GM12878 (cell line): ENCODE results near the gene SIRT3. TPM values are rescaled to one million over a fixed set of nuclear protein-coding genes. Genes with fewer than 3 reads are reported as not detected.

Experiments used
- ATAC-seq: fragments of 200-7000 bp; cut with Tn5 transposase; 3 replicates; pipeline ENCODE4 v1.9.1; 2020; ENCODE audit warnings: mild to moderate bottlenecking, moderate library complexity
- BruUV-seq: library from RNA; stranded (reverse); fragments of 400-500 nt; replicated peaks from 2 replicates; lab custom pipeline; 2021; lab: Mats Ljungman, UMichigan
- CTCF ChIA-PET: fragments of 300-600 bp; sonication (Branson Sonifier 250); formaldehyde crosslinking; extraction: SDS; loops from one replicate; lab custom pipeline; 2021; ENCODE audit warnings: inconsistent platforms; lab: Yijun Ruan, JAX
- POLR2A ChIA-PET: fragments of 350-600 bp; formaldehyde crosslinking; extraction: SDS; loops from one replicate; lab custom pipeline; 2021; ENCODE audit warnings: inconsistent platforms; lab: Charles Lee
- RAD21 ChIA-PET: fragments of 300-600 bp; sonication (Branson Sonifier 250); formaldehyde crosslinking; loops from one replicate; lab custom pipeline; 2023; ENCODE audit warnings: antibody characterized with exemption; ENCODE audit not compliant: unreplicated experiment; lab: Charles Lee
- SMC1A ChIA-PET: fragments of 300-600 bp; sonication (Branson Sonifier 250); formaldehyde crosslinking; loops from one replicate; lab custom pipeline; 2023; ENCODE audit not compliant: unreplicated experiment, uncharacterized antibody; lab: Charles Lee
- DNase-seq: peaks from one replicate; pipeline ENCODE4 v3.0.0-alpha.2; 2011; ENCODE audit warnings: low read depth, low spot score
- FAIRE-seq: peaks from 3 replicates; lab custom pipeline; 2011; peaks lifted over from hg19 to GRCh38; lab: Jason Lieb, UNC
- H2AFZ ChIP-seq: 2 replicates; pipeline ENCODE4 v1.6.0; 2011; ENCODE audit warnings: low read depth, low read length, control low read depth; ENCODE audit not compliant: control insufficient read depth
- H3K27ac ChIP-seq: 2 replicates; pipeline ENCODE4 v1.5.1; 2011; ENCODE audit warnings: control low read depth; ENCODE audit not compliant: control insufficient read depth, insufficient read depth
- H3K27me3 ChIP-seq, 2 experiments: replicated peaks in 1 of 2; 2 replicates each; pipeline versions ENCODE4 v1.6.0 to v1.6.1; 2011; ENCODE audit warnings: low read length in 1 of 2; ENCODE audit not compliant: control insufficient read depth in 2 of 2, insufficient read depth in 2 of 2
- H3K36me3 ChIP-seq, 2 experiments: 2 replicates each; pipeline ENCODE4 v1.5.1; 2011; ENCODE audit warnings: low read length in 1 of 2; ENCODE audit not compliant: control insufficient read depth in 2 of 2, insufficient read depth in 2 of 2
- H3K4me1 ChIP-seq: 2 replicates; pipeline ENCODE4 v1.6.1; 2011; ENCODE audit warnings: mild to moderate bottlenecking, low read length, moderate library complexity, mixed read lengths; ENCODE audit not compliant: control insufficient read depth, insufficient read depth
- H3K4me2 ChIP-seq: 2 replicates; pipeline ENCODE4 v1.6.0; 2011; ENCODE audit warnings: control low read depth; ENCODE audit not compliant: control insufficient read depth, insufficient read depth
- H3K4me3 ChIP-seq: fragments of 200-600 bp; sonication (generic); 2 replicates; pipeline ENCODE4 v1.5.1; 2016
- H3K79me2 ChIP-seq: 2 replicates; pipeline ENCODE4 v1.6.0; 2011; ENCODE audit warnings: low read length; ENCODE audit not compliant: control insufficient read depth, insufficient read depth
- H3K9ac ChIP-seq: 2 replicates; pipeline ENCODE4 v1.8.0; 2011; ENCODE audit warnings: low read length, control low read depth, mixed read lengths; ENCODE audit not compliant: control insufficient read depth, insufficient read depth
- H3K9me3 ChIP-seq: replicated peaks from 3 replicates; pipeline ENCODE4 v1.5.1; 2011; ENCODE audit warnings: mild to moderate bottlenecking, low read length; ENCODE audit not compliant: control insufficient read depth, insufficient read depth
- H4K20me1 ChIP-seq: 2 replicates; pipeline ENCODE4 v1.6.0; 2011; ENCODE audit not compliant: control insufficient read depth, insufficient read depth
- CEBPB ChIP-seq, 2 experiments: fragments of 150-350 bp in 1 of 2; IDR thresholded peaks; 2 replicates each; pipeline ENCODE4 v1.6.1; 2012 to 2014; ENCODE audit warnings: low read depth in 2 of 2, low read length in 2 of 2, borderline replicate concordance in 1 of 2, inconsistent platforms in 1 of 2
- CHD4 ChIP-seq: fragments of 200-600 bp; sonication (generic); IDR thresholded peaks from 2 replicates; pipeline ENCODE4 v1.6.1; 2016; ENCODE audit warnings: mild to moderate bottlenecking
- EZH2 ChIP-seq: IDR thresholded peaks from 2 replicates; pipeline ENCODE4 v1.6.1; 2012; ENCODE audit warnings: low read depth, mild to moderate bottlenecking, control low read depth, inconsistent platforms, low read length, borderline replicate concordance; ENCODE audit not compliant: control insufficient read depth
- GATAD2B ChIP-seq: fragments of 450-650 bp; conservative IDR thresholded peaks from 2 replicates; pipeline ENCODE4 v1.6.1; 2017; ENCODE audit warnings: low read depth, mild to moderate bottlenecking, moderate library complexity
- IRF4 ChIP-seq: IDR thresholded peaks from 2 replicates; pipeline ENCODE4 v1.6.1; 2011; ENCODE audit warnings: low read depth, low read length
- JUND ChIP-seq: IDR thresholded peaks from 2 replicates; pipeline ENCODE4 v1.6.1; 2012; ENCODE audit warnings: low read depth, mild to moderate bottlenecking, low read length, improper control_type of control experiment, moderate library complexity
- PAX5 ChIP-seq: IDR thresholded peaks from 2 replicates; pipeline ENCODE4 v1.6.1; 2011; ENCODE audit warnings: low read depth, low read length, borderline replicate concordance
- RBBP5 ChIP-seq: fragments of 200-600 bp; sonication (generic); conservative IDR thresholded peaks from 2 replicates; pipeline ENCODE4 v1.6.1; 2016
- RELA ChIP-seq: fragments of 450-650 bp; IDR thresholded peaks from 2 replicates; pipeline ENCODE4 v1.8.0; 2014; ENCODE audit warnings: borderline replicate concordance; ENCODE audit not compliant: partially characterized antibody
- SMAD5 ChIP-seq: IDR thresholded peaks from 2 replicates; pipeline ENCODE4 v1.6.1; 2016; ENCODE audit warnings: antibody characterized with exemption, low read depth
- SMARCA5 ChIP-seq: fragments of 450-650 bp; IDR thresholded peaks from 2 replicates; pipeline ENCODE4 v1.6.1; 2017; ENCODE audit warnings: mild to moderate bottlenecking
- SRF ChIP-seq, 2 experiments: IDR thresholded peaks; 2 replicates each; pipeline ENCODE4 v1.6.1; 2011; ENCODE audit warnings: low read depth in 2 of 2, low read length in 2 of 2, mild to moderate bottlenecking in 1 of 2, moderate library complexity in 1 of 2
- SUZ12 ChIP-seq: fragments of 200-600 bp; sonication (generic); IDR thresholded peaks from one replicate; pipeline ENCODE4 v1.6.1; 2018; ENCODE audit warnings: antibody characterized with exemption, mild to moderate bottlenecking; ENCODE audit not compliant: unreplicated experiment
- TAF1 ChIP-seq: IDR thresholded peaks from 2 replicates; pipeline ENCODE4 v1.6.1; 2011; ENCODE audit warnings: mild to moderate bottlenecking, low read depth, low read length, borderline replicate concordance
- TARDBP ChIP-seq: IDR thresholded peaks from 2 replicates; pipeline ENCODE4 v1.6.1; 2016; ENCODE audit warnings: borderline replicate concordance
- TCF12 ChIP-seq: IDR thresholded peaks from 2 replicates; pipeline ENCODE4 v1.6.1; 2011; ENCODE audit warnings: low read depth, mild to moderate bottlenecking, low read length
- ZSCAN29 ChIP-seq: fragments of 450-650 bp; IDR thresholded peaks from 2 replicates; pipeline ENCODE4 v1.6.1; 2017; ENCODE audit warnings: mild to moderate bottlenecking, moderate library complexity
- WGBS: methylation state at CpG from one replicate; pipeline ENCODE4 v1.1.6; 2016; ENCODE audit warnings: low lambda C conversion rate; ENCODE audit not compliant: insufficient replicate concordance, insufficient coverage; ENCODE audit errors: missing lambda C conversion rate; 5-methylcytosine and 5-hydroxymethylcytosine counted together
- in situ Hi-C: fragments of 300-500 bp; cut with MboI; formaldehyde crosslinking; loops from 9 replicates; pipeline ENCODE4 v1.14.3; 2018; ENCODE audit warnings: mixed read lengths
- intact Hi-C: fragments of 100-400 bp; cut with micrococcal nuclease; formaldehyde crosslinking; loops from one replicate; pipeline ENCODE4 v1.14.2; 2022; ENCODE audit not compliant: unreplicated experiment
- polyA plus RNA-seq, 11 experiments: library from polyadenylated mRNA; depleted of rRNA in 4 of 11; unstranded in 6 of 11; stranded (reverse) in 5 of 11; fragments of >200 nt; fragmentation: Nextera tagmentation in 4 of 11; fragmentation: Illumina TruSeq in 1 of 11; extraction: Ambion mirVana in 4 of 11; extraction: Trizol in 1 of 11; gene quantifications; 1 replicate in 1 of 11; 2 replicates in 10 of 11; pipeline versions ENCODE4 v1.2.1 to v1.2.3, GENCODE V29; 2011 to 2016; ENCODE audit warnings: inconsistent platforms in 2 of 11, missing spikeins in 2 of 11, low read depth in 1 of 11
- total RNA-seq, 4 experiments: library from RNA; depleted of rRNA in 3 of 4; stranded (reverse); fragments of >200 nt in 3 of 4; fragmentation: Illumina TruSeq in 1 of 4; extraction: Trizol in 1 of 4; gene quantifications; 2 replicates each; pipeline versions ENCODE4 v1.2.1 to v1.2.3, GENCODE V29; 2013 to 2021

Gene SIRT3
- total and polyA plus RNA-seq, 10 of the 15 experiments (the other 5 are each of a cell fraction or from before 2014, with no cell fraction given): 0.90 to 23.2 (median 12.6) TPM

DNA sequence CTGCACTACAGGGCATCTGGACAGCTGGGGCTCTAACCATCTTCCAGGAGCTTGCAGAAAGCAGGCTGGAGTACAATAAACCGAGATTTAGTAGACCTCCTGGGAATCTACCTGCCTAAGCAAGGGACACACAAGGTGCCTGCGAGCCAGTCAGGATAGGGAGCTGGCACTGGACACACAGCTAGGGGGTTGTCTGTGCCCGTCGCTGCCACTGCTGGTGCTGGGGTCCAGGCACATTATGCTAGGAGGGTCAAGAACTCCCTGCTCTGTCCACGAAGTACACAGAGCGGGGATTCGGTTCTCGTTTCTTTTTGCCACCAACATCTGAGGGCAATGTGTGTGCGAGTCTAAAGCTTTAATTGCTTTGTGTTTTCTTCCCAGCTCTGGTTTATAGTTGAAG is 24.4 kb downstream of the SIRT3 start:
- H3K27ac ChIP-seq: no peak overlapping the region
- peaks cover 36% of the 10 kb centered on the region for H3K79me2 ChIP-seq
- no peak overlapping the region for H3K4me2 ChIP-seq
- no TSS peak for BruUV-seq
- H3K4me3 ChIP-seq: no peak overlapping the region
- no peak for ATAC-seq
- peaks cover 15% of the 10 kb centered on the region for H3K4me1 ChIP-seq
- in situ Hi-C loops: no loop called here
- ChIA-PET CTCF (no interaction called here), POLR2A (no interaction called here), SMC1A (no interaction called here), RAD21 (interaction anchor here (0.9 kb wide), 1 partner anchor 23 kb away, joined by 3 read pairs; no protein-coding TSS in a partner anchor)
- 98% methylated on average over 9 of the region's 9 CpGs for WGBS
- H4K20me1 ChIP-seq: no peaks in the 10 kb centered on the region
- peaks cover 24 to 39% of the 10 kb centered on the region in 2 experiments for H3K36me3 ChIP-seq
- no peak for DNase-seq
- no peak for FAIRE-seq
- no peak overlapping the region for H2AFZ ChIP-seq
- no peak for TF ChIP-seq TAF1
- no peak for TF ChIP-seq RBBP5
- no peak for TF ChIP-seq IRF4
- TF ChIP-seq CHD4: no peak
- TF ChIP-seq ZSCAN29: no peak
- no peak for TF ChIP-seq PAX5
- TF ChIP-seq SMAD5: no peak
- no peak for TF ChIP-seq SRF (IDR thresholded peaks at IDR 0.05; ENCODE audit: low read depth in 2 of 2, low read length in 2 of 2)
- TF ChIP-seq GATAD2B: no peak
- no peak for TF ChIP-seq CEBPB (IDR thresholded peaks at IDR 0.05; ENCODE audit: borderline replicate concordance in 1 of 2, low read depth in 2 of 2, low read length in 2 of 2)
- TF ChIP-seq SUZ12: no peak
- TF ChIP-seq TCF12: no peak
- TF ChIP-seq EZH2: no peak
- no peak for TF ChIP-seq JUND
- TF ChIP-seq RELA: no peak
- no peak for TF ChIP-seq SMARCA5
- TF ChIP-seq TARDBP: no peak
- no peaks in the 10 kb centered on the region for H3K27me3 ChIP-seq
- intact Hi-C loops: no loop called here
- H3K9ac ChIP-seq: no peak overlapping the region
- H3K9me3 ChIP-seq: no peaks in the 10 kb centered on the region
